ENCODE results near the gene FAM227B. TPM values are rescaled to one million over a fixed set of nuclear protein-coding genes. Genes with fewer than 3 reads are reported as not detected.
"Not testable (repeated sequence)": the region's sequence is repeated elsewhere in the genome, so short reads cannot be mapped to it uniquely, and the experiment has no call there.

Gene FAM227B
- total and polyA plus RNA-seq, 5 experiments from 2014 or later: 14.5 to 28.7 (median 23.8) TPM

GRCh38 chr15:49421991-49422390 is 198.6 kb downstream of the FAM227B start:
- POLR2A ChIA-PET: no interaction called here
- DNase-seq: peak in 8 of 10 donors; percentile 14 to 66 (median 35)
- H3K4me3 Mint-ChIP-seq: peak overlapping the region in 8 of 10 donors; percentile 12 to 74 (median 47)
- ATAC-seq: peak in 1 of 2 donors; percentile 30
- H3K9me3 Mint-ChIP-seq: no peaks in the 10 kb centered on the region
- H3K36me3 Mint-ChIP-seq: no peaks in the 10 kb centered on the region
- peaks cover 0 to 7% (median 4%) of the 10 kb centered on the region in 4 donors for H3K4me1 Mint-ChIP-seq
- H3K27me3 Mint-ChIP-seq: peaks cover 0 to 5% (median 3%) of the 10 kb centered on the region in 5 donors
- H3K27ac Mint-ChIP-seq: peak overlapping the region in 4 of 10 donors; percentile 6 to 92 (median 46)

- Mint-ChIP-seq H3K4me3 (no peak overlapping the region), H3K27ac (no peak overlapping the region), H3K36me3 (no peaks in the 10 kb centered on the region), H3K4me1 (peaks cover 0 to 7% (median 4%) of the 10 kb centered on the region in 4 donors), H3K27me3 (peaks cover 0 to 26% (median 7%) of the 10 kb centered on the region in 5 donors), H3K9me3 (no peaks in the 10 kb centered on the region)
- DNase-seq (no peak), ATAC-seq (no peak)
- POLR2A ChIA-PET: no interaction called here
Measured at GRCh38 chr15:49418811-49419210, 201.8 kb downstream of the FAM227B start.

- Mint-ChIP-seq H3K36me3 (no peaks in the 10 kb centered on the region), H3K27ac (no peak overlapping the region)
Measured at GRCh38 chr15:49415638-49416037, 205.0 kb downstream of the FAM227B start.

DNA sequence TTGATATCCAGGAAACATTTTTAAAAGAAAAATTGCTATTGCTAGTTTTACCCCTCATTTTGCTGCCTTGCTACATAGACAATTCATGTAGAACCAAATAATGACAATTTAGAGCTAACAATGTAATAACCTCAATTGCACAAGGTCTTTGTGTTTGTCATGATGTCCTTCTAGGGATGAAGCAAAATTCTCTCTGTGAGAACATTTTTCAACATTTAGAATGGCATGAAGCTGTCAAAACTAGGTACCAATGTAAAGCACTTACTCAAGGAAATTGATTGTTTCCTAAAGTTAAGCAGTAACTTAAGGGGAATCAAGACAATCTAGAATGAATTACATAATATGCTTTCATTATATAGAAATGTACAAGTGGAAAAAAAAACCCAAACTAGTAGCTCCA is 205.5 kb downstream of the FAM227B start:
- H3K27ac Mint-ChIP-seq: no peak overlapping the region
- H3K36me3 Mint-ChIP-seq: no peaks in the 10 kb centered on the region
- DNase-seq (no peak), ATAC-seq (no peak)
- H3K27me3 Mint-ChIP-seq: peaks cover 3 to 43% (median 13%) of the 10 kb centered on the region in 5 donors
- H3K4me3 Mint-ChIP-seq: no peak overlapping the region
- no peaks in the 10 kb centered on the region for H3K4me1 Mint-ChIP-seq
- no peaks in the 10 kb centered on the region for H3K9me3 Mint-ChIP-seq
- POLR2A ChIA-PET: no interaction called here

More at GRCh38 chr15:49415638-49416037, 205.0 kb downstream of the FAM227B start:
- no peaks in the 10 kb centered on the region for H3K4me1 Mint-ChIP-seq
- POLR2A ChIA-PET: no interaction called here
- no peak for DNase-seq
- H3K4me3 Mint-ChIP-seq: no peak overlapping the region
- H3K9me3 Mint-ChIP-seq: no peaks in the 10 kb centered on the region
- peaks cover 2 to 38% (median 12%) of the 10 kb centered on the region in 5 donors for H3K27me3 Mint-ChIP-seq
- no peak for ATAC-seq

- Mint-ChIP-seq H3K4me1 (no peaks in the 10 kb centered on the region), H3K27me3 (peaks cover 6 to 47% (median 15%) of the 10 kb centered on the region in 5 donors), H3K9me3 (no peaks in the 10 kb centered on the region), H3K4me3 (no peak overlapping the region), H3K36me3 (no peaks in the 10 kb centered on the region), H3K27ac (no peak overlapping the region)
- ATAC-seq (no peak), DNase-seq (no peak)
- POLR2A ChIA-PET: no interaction called here
Measured at GRCh38 chr15:49412797-49413196, 207.8 kb downstream of the FAM227B start.

- POLR2A ChIA-PET: no interaction called here
- Mint-ChIP-seq H3K27ac (peak overlapping the region in 1 of 10 donors; percentile 36), H3K4me1 (no peaks in the 10 kb centered on the region), H3K4me3 (no peak overlapping the region), H3K27me3 (peaks cover 6 to 39% (median 11%) of the 10 kb centered on the region in 5 donors), H3K9me3 (peaks cover 0 to 5% (median 0%) of the 10 kb centered on the region in 9 donors), H3K36me3 (no peaks in the 10 kb centered on the region)
- ATAC-seq (no peak), DNase-seq (no peak)
Measured at GRCh38 chr15:49410641-49411040, 210.0 kb downstream of the FAM227B start.

DNA sequence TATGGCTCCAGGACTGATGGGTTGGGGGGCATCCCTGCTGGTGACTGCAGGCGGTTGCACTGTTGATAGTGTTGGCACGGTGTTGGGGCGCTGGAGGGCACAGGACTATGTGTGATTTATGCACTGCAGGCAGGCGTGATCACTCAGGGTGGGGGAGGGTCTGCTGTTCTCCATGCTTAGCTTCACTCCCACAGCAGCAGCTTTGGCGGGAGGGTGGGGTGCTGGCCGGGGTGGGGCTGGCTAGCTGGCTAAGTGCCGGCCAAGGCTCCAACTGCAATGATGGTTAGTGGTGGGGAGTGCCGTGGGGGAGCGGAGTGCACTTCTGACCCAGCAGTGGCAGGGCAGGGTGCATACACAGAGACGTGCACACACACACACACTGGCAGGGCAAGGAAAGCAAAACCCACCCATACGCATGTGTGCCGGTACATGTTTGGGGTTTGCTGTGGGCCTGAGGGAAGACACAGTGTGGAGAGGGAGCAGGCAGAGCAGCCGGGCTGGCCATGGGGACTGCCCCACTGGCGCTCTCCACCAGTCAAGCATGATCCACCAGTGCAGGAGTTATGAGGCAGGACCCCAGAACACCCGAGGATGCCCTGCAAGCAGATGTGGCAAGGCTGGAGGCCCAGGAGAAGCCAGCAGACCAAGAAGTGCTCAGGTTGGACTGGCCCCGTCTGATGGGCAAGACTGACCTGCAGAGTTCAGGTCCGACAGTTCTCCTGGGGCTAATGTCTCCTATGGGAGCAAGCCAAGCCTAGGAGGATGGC is 214.1 kb downstream of the FAM227B start:
- Mint-ChIP-seq H3K9me3 (peaks cover 0 to 44% (median 13%) of the 10 kb centered on the region in 9 donors), H3K36me3 (peaks cover 0 to 18% (median 0%) of the 10 kb centered on the region in 3 donors), H3K4me1 (no peaks in the 10 kb centered on the region), H3K4me3 (no peak overlapping the region), H3K27me3 (peaks cover 6 to 17% (median 9%) of the 10 kb centered on the region in 5 donors), H3K27ac (no peak overlapping the region)
- DNase-seq: no peak
- POLR2A ChIA-PET: no interaction called here
- ATAC-seq: no peak

GRCh38 chr15:49402515-49403296 is 217.9 kb downstream of the FAM227B start:
- H3K4me3 Mint-ChIP-seq, H3K27me3 Mint-ChIP-seq, POLR2A ChIA-PET, H3K27ac Mint-ChIP-seq, DNase-seq, H3K4me1 Mint-ChIP-seq, ATAC-seq: not testable (repeated sequence)
- peaks cover 0 to 18% (median 0%) of the 10 kb centered on the region in 3 donors for H3K36me3 Mint-ChIP-seq
- peaks cover 0 to 47% (median 13%) of the 10 kb centered on the region in 9 donors for H3K9me3 Mint-ChIP-seq

GRCh38 chr15:49387471-49387870 is 233.1 kb downstream of the FAM227B start:
- DNase-seq: no peak
- H3K4me1 Mint-ChIP-seq: no peaks in the 10 kb centered on the region
- ATAC-seq: no peak
- POLR2A ChIA-PET: no interaction called here
- H3K4me3 Mint-ChIP-seq: no peak overlapping the region
- H3K27me3 Mint-ChIP-seq: peaks cover 0 to 4% (median 2%) of the 10 kb centered on the region in 5 donors
- H3K36me3 Mint-ChIP-seq: peaks cover 0 to 40% (median 3%) of the 10 kb centered on the region in 3 donors
- H3K9me3 Mint-ChIP-seq: peaks cover 0 to 46% (median 3%) of the 10 kb centered on the region in 9 donors
- H3K27ac Mint-ChIP-seq: no peak overlapping the region

DNA sequence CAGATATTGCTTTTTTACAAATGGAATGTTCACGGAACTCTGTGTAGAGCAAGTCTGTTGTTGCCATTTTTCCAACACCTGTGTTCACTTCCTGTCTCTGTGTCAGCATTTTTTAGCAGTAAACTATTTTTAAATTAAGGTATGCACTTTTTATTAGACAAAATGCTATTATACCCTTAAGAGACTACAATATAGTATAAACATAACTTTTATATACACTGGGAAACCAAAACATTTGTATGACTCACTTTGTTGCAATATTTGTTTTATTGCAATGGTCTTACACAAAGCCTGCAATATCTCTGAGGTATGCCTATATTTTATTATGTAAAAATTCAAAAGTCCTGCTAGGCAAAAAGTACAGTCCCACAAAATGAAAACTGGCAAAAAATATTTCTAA is 237.4 kb downstream of the FAM227B start:
- Mint-ChIP-seq H3K27ac (no peak overlapping the region), H3K36me3 (peaks cover 0 to 31% (median 4%) of the 10 kb centered on the region in 3 donors), H3K9me3 (peaks cover 0 to 35% (median under 1%) of the 10 kb centered on the region in 9 donors), H3K4me3 (no peak overlapping the region), H3K27me3 (peaks cover 0 to 3% (median 2%) of the 10 kb centered on the region in 5 donors), H3K4me1 (no peaks in the 10 kb centered on the region)
- POLR2A ChIA-PET: no interaction called here
- ATAC-seq (no peak), DNase-seq (no peak)

- no peak for ATAC-seq
- POLR2A ChIA-PET: no interaction called here
Measured at GRCh38 chr15:49382394-49382793, 238.2 kb downstream of the FAM227B start.

GRCh38 chr15:49380912-49381311 is 239.7 kb downstream of the FAM227B start:
- H3K36me3 Mint-ChIP-seq: peaks cover 0 to 12% (median 1%) of the 10 kb centered on the region in 3 donors
- H3K27ac Mint-ChIP-seq: no peak overlapping the region
- H3K4me1 Mint-ChIP-seq: no peaks in the 10 kb centered on the region
- H3K27me3 Mint-ChIP-seq: no peaks in the 10 kb centered on the region
- DNase-seq (no peak), ATAC-seq (no peak)
- POLR2A ChIA-PET: no interaction called here
- H3K4me3 Mint-ChIP-seq: no peak overlapping the region
- peaks cover 0 to 12% (median 0%) of the 10 kb centered on the region in 9 donors for H3K9me3 Mint-ChIP-seq

More at GRCh38 chr15:49382394-49382793, 238.2 kb downstream of the FAM227B start:
- Mint-ChIP-seq H3K27ac (no peak overlapping the region), H3K9me3 (peaks cover 0 to 27% (median 0%) of the 10 kb centered on the region in 9 donors), H3K4me1 (no peaks in the 10 kb centered on the region), H3K36me3 (peaks cover 0 to 24% (median 1%) of the 10 kb centered on the region in 3 donors), H3K27me3 (peaks cover 0 to 3% (median 2%) of the 10 kb centered on the region in 5 donors), H3K4me3 (no peak overlapping the region)
- no peak for DNase-seq

- no peak overlapping the region for H3K27ac Mint-ChIP-seq
Measured at GRCh38 chr15:49379996-49380395, 240.6 kb downstream of the FAM227B start.

More at GRCh38 chr15:49379996-49380395, 240.6 kb downstream of the FAM227B start:
- ATAC-seq: no peak
- Mint-ChIP-seq H3K4me3 (no peak overlapping the region), H3K9me3 (peaks cover 0 to 3% (median 0%) of the 10 kb centered on the region in 9 donors), H3K4me1 (no peaks in the 10 kb centered on the region), H3K27me3 (no peaks in the 10 kb centered on the region), H3K36me3 (peaks cover 0 to 4% (median 1%) of the 10 kb centered on the region in 3 donors)
- no peak for DNase-seq
- POLR2A ChIA-PET: no interaction called here
